Measurements from ENCODE around the gene HERC2. TPM values are rescaled to one million over a fixed set of nuclear protein-coding genes. Genes with fewer than 3 reads are reported as not detected.

The HERC2 gene
- total and polyA plus RNA-seq, 2 donors (not counting 3 experiments of a cell fraction or from before 2014, with no cell fraction given), result 46.1 to 83.9 TPM

DNA sequence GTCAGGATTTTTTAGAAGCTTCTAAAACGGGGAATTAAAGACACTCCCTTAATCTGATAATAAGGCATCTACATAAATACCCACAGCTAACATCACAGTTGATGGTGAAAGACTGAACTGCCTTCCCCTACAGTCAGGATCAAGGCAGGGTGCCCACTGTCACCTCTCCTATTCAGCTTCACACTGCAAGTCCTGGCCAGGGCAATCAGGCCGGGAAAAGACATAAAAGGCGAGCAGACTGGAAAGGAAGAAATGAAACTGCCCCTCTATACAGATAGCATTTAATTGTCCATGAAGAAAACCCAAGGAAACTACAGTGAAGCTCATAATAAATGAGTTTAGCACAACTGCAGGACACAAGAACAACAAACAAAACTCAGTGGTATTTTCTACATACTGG lies 61.7 kb downstream of the HERC2 start:
- POLR2A ChIA-PET, result no interaction called here
- H3K79me2 ChIP-seq (ENCODE audit: control insufficient read depth, insufficient read depth, low read length), result peaks cover 20% of the 10 kb centered on the region
- no peaks in the 10 kb centered on the region for H3K9me1 ChIP-seq (replicated peaks; ENCODE audit: control insufficient read depth, extremely low read depth, insufficient read depth, low read length)
- no peaks in the 10 kb centered on the region for H3K27me3 ChIP-seq (ENCODE audit: control insufficient read depth in 2 of 2, insufficient read depth in 2 of 2, low read length in 2 of 2)
- BruUV-seq (replicated peaks), result no TSS peak
- H3K4me2 ChIP-seq (ENCODE audit: insufficient read depth, low read length), result no peak overlapping the region
- H3K36me3 ChIP-seq (ENCODE audit: control insufficient read depth in 2 of 2, extremely low read depth in 1 of 2, insufficient read depth in 2 of 2, low read length in 2 of 2), result peaks cover 0 to 15% of the 10 kb centered on the region in 2 experiments
- H3K9ac ChIP-seq (replicated peaks; ENCODE audit: extremely low read depth, insufficient read depth, low read length), result no peak overlapping the region
- H3K27ac ChIP-seq (ENCODE audit: insufficient read depth, low read depth, low read length), result no peak overlapping the region
- CTCF ChIA-PET, result interaction anchor here (0.8 to 1.3 kb wide), 2 partner anchors 13 to 14 kb away, joined by 4 read pairs; no protein-coding TSS in a partner anchor
- intact Hi-C loops (cut with micrococcal nuclease), result no loop called here
- H3K4me3 ChIP-seq (replicated peaks in 1 of 3; ENCODE audit: insufficient read depth in 1 of 3, low read depth in 1 of 3, low read length in 3 of 3), result no peak overlapping the region
- H4K20me1 ChIP-seq (replicated peaks; ENCODE audit: control insufficient read depth, extremely low read depth, insufficient read depth, low read length), result no peaks in the 10 kb centered on the region
- dilution Hi-C loops (cut with MboI; ENCODE audit: extremely low pct_ligation_motif_present, low sequenced_read_pairs), result no loop called here
- FAIRE-seq (no peak), DNase-seq (ENCODE audit: low read depth, low spot score) (no peak)
- no peak overlapping the region for H2AFZ ChIP-seq (ENCODE audit: low read depth, low read length)
- TF ChIP-seq EZH2 (IDR thresholded peaks at IDR 0.05; ENCODE audit: borderline replicate concordance, low read depth, low read length, severe bottlenecking) (no peak), GATA2 (IDR thresholded peaks at IDR 0.05; ENCODE audit: insufficient read depth, insufficient read length, low read depth, low read length) (no peak), POLR2A (IDR thresholded peaks at IDR 0.05; ENCODE audit: low read depth, low read length) (no peak)
- peaks cover 5% of the 10 kb centered on the region for H3K4me1 ChIP-seq (ENCODE audit: control insufficient read depth, extremely low read depth, insufficient read depth, low read length)
- H3K9me3 ChIP-seq (replicated peaks; ENCODE audit: control insufficient read depth, insufficient read depth, low read length), result no peaks in the 10 kb centered on the region

DNA sequence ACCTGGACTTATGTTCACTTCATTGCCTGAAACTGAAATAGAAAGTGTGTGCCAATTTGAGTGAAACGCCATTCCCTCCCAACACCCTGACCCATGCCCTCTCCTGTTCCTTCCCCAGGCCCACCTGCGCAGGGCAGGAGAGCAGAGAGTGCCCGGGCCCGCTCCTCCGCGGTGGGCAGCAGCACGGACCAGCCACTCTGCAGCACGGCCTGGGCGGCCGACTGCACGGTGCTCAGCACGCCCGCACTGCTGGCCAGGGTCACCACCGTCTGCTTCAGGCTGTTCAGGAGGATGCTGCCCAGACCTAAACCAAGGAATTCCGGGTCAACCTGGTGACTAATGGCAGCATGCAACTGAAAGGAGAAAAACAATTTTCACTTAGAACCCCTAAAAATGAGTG lies 66.0 kb downstream of the HERC2 start:
- DNase-seq (ENCODE audit: low read depth, low spot score), result no peak
- peaks cover 11% of the 10 kb centered on the region for H3K79me2 ChIP-seq (ENCODE audit: control insufficient read depth, insufficient read depth, low read length)
- dilution Hi-C loops (cut with MboI; ENCODE audit: extremely low pct_ligation_motif_present, low sequenced_read_pairs) (no loop called here), intact Hi-C loops (cut with micrococcal nuclease) (no loop called here)
- H3K27me3 ChIP-seq (ENCODE audit: control insufficient read depth in 2 of 2, insufficient read depth in 2 of 2, low read length in 2 of 2), result no peaks in the 10 kb centered on the region
- no peak overlapping the region for H3K9ac ChIP-seq (replicated peaks; ENCODE audit: extremely low read depth, insufficient read depth, low read length)
- H3K4me3 ChIP-seq (replicated peaks in 1 of 3; ENCODE audit: insufficient read depth in 1 of 3, low read depth in 1 of 3, low read length in 3 of 3), result no peak overlapping the region
- BruUV-seq (replicated peaks), result no TSS peak
- TF ChIP-seq JUN (IDR thresholded peaks at IDR 0.05; ENCODE audit: borderline replicate concordance, insufficient read depth, insufficient read length, low read depth), result no peak
- no peak for TF ChIP-seq GATA2 (IDR thresholded peaks at IDR 0.05; ENCODE audit: insufficient read depth, insufficient read length, low read depth, low read length)
- no peak for TF ChIP-seq POLR2AphosphoS5 (IDR thresholded peaks at IDR 0.05; ENCODE audit: insufficient read depth, low read depth, low read length)
- TF ChIP-seq FOS (IDR thresholded peaks at IDR 0.05; ENCODE audit: borderline replicate concordance, insufficient read depth, low read length), result no peak
- no peak for TF ChIP-seq CTCF (IDR thresholded peaks at IDR 0.05; ENCODE audit: extremely low read depth in 1 of 2, insufficient read depth in 1 of 2, low read depth in 1 of 2, low read length in 2 of 2)
- TF ChIP-seq EZH2 (IDR thresholded peaks at IDR 0.05; ENCODE audit: borderline replicate concordance, low read depth, low read length, severe bottlenecking), result no peak
- no peak for TF ChIP-seq POLR2A (IDR thresholded peaks at IDR 0.05; ENCODE audit: low read depth, low read length)
- TF ChIP-seq, protein P1, sequence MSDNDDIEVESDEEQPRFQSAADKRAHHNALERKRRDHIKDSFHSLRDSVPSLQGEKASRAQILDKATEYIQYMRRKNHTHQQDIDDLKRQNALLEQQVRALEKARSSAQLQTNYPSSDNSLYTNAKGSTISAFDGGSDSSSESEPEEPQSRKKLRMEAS (IDR thresholded peaks at IDR 0.05; ENCODE audit: insufficient read depth, insufficient read length), result no peak
- no peak for TF ChIP-seq MYC (IDR thresholded peaks at IDR 0.05; ENCODE audit: low read depth, low read length)
- H3K4me2 ChIP-seq (ENCODE audit: insufficient read depth, low read length), result no peak overlapping the region
- no peaks in the 10 kb centered on the region for H4K20me1 ChIP-seq (replicated peaks; ENCODE audit: control insufficient read depth, extremely low read depth, insufficient read depth, low read length)
- no peaks in the 10 kb centered on the region for H3K9me3 ChIP-seq (replicated peaks; ENCODE audit: control insufficient read depth, insufficient read depth, low read length)
- ChIA-PET CTCF (no interaction called here), POLR2A (no interaction called here)
- H3K4me1 ChIP-seq (ENCODE audit: control insufficient read depth, extremely low read depth, insufficient read depth, low read length), result peaks cover 4% of the 10 kb centered on the region
- no peak overlapping the region for H3K27ac ChIP-seq (ENCODE audit: insufficient read depth, low read depth, low read length)
- H3K36me3 ChIP-seq (ENCODE audit: control insufficient read depth in 2 of 2, extremely low read depth in 1 of 2, insufficient read depth in 2 of 2, low read length in 2 of 2), result peaks cover 0 to 19% of the 10 kb centered on the region in 2 experiments
- no peak for FAIRE-seq
- no peak overlapping the region for H2AFZ ChIP-seq (ENCODE audit: low read depth, low read length)
- H3K9me1 ChIP-seq (replicated peaks; ENCODE audit: control insufficient read depth, extremely low read depth, insufficient read depth, low read length), result no peaks in the 10 kb centered on the region
